Loucy (cell line): ENCODE measurements around the gene ACTR1A.

Experiments used
- H2AFZ ChIP-seq: fragments of 200-600 bp; sonication (generic); 2 replicates; pipeline ENCODE4 v1.6.0; 2016; ENCODE audit warnings: antibody characterized with exemption, mild to moderate bottlenecking, low read length, moderate library complexity
- H3F3A ChIP-seq: fragments of 200-600 bp; 2 replicates; pipeline ENCODE4 v1.6.0; 2016; ENCODE audit warnings: antibody characterized with exemption, low read depth, mild to moderate bottlenecking
- H3K27me3 ChIP-seq: fragments of 200-600 bp; sonication (generic); 2 replicates; pipeline ENCODE4 v1.6.1; 2014; ENCODE audit warnings: low read length, mild to moderate bottlenecking; ENCODE audit not compliant: insufficient read depth, poor library complexity, severe bottlenecking
- H3K36me3 ChIP-seq: fragments of 200-600 bp; sonication (generic); 2 replicates; pipeline ENCODE4 v1.6.1; 2016; ENCODE audit warnings: low read length; ENCODE audit not compliant: insufficient read depth
- H3K4me1 ChIP-seq: fragments of 200-600 bp; sonication (generic); 2 replicates; pipeline ENCODE4 v1.5.1; 2014; ENCODE audit warnings: low read length, mild to moderate bottlenecking; ENCODE audit not compliant: insufficient read depth, poor library complexity, severe bottlenecking
- H3K4me2 ChIP-seq: fragments of 200-600 bp; sonication (generic); 2 replicates; pipeline ENCODE4 v1.6.0; 2014; ENCODE audit warnings: antibody characterized with exemption, low read length, low read depth, mild to moderate bottlenecking; ENCODE audit not compliant: poor library complexity, severe bottlenecking
- H3K4me3 ChIP-seq: fragments of 200-600 bp; sonication (generic); 2 replicates; pipeline ENCODE4 v1.5.1; 2014; ENCODE audit warnings: low read length, mild to moderate bottlenecking, mixed read lengths; ENCODE audit not compliant: poor library complexity, severe bottlenecking
- H3K79me2 ChIP-seq: fragments of 200-600 bp; sonication (generic); 2 replicates; pipeline ENCODE4 v1.6.1; 2014; ENCODE audit warnings: low read length; ENCODE audit not compliant: insufficient read depth
- H3K9ac ChIP-seq: fragments of 200-600 bp; sonication (generic); 2 replicates; pipeline ENCODE4 v1.6.0; 2014; ENCODE audit warnings: mild to moderate bottlenecking, low read depth, low read length, moderate library complexity; ENCODE audit not compliant: poor library complexity, severe bottlenecking
- H3K9me2 ChIP-seq: fragments of 200-600 bp; sonication (generic); replicated peaks from 2 replicates; pipeline ENCODE4 v1.6.1; 2016; ENCODE audit warnings: low read depth, low read length, mixed read lengths
- H3K9me3 ChIP-seq: fragments of 200-600 bp; sonication (generic); 2 replicates; pipeline ENCODE4 v1.6.1; 2014; ENCODE audit warnings: mild to moderate bottlenecking, antibody characterized with exemption, low read length, low read depth; ENCODE audit not compliant: insufficient read depth
- H4K20me1 ChIP-seq: fragments of 200-600 bp; sonication (generic); 2 replicates; pipeline ENCODE4 v1.6.0; 2014; ENCODE audit warnings: antibody characterized with exemption, low read length, mild to moderate bottlenecking; ENCODE audit not compliant: insufficient read depth, poor library complexity, severe bottlenecking
- EZH2phosphoT487 ChIP-seq: fragments of 200-600 bp; IDR thresholded peaks from 2 replicates; pipeline ENCODE4 v1.6.1; 2018; ENCODE audit warnings: antibody characterized with exemption, mild to moderate bottlenecking, moderate library complexity, borderline replicate concordance
- TF ChIP-seq, protein P1 (sequence below): fragments of 200-600 bp; sonication (generic); conservative IDR thresholded peaks from 2 replicates; pipeline ENCODE4 v1.5.1; 2014; ENCODE audit warnings: mild to moderate bottlenecking, antibody characterized with exemption, low read length

ACTR1A gene

DNA sequence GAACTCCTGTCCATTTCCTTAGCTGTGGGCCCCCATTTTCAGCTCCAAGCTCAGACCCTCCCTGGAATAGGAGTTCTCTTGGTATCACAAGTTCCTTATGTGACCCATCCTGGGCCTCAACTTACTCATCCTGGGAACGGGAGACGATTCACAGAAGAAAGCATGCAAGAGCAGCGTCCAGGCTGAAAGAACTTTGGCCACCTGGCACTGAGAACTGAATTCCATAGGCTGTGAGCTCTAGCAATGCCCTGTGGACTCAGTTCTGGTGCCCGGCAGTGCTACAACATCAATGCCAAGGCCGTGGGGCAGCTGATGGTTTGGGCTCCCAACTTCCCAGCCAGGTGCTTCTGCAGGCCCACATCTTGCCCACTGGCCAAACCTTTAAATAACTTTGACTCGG lies 66.2 kb downstream of the ACTR1A start:
- H3K4me2 ChIP-seq, result peak overlapping the region; percentile 51
- H4K20me1 ChIP-seq, result no peaks in the 10 kb centered on the region
- no peak overlapping the region for H3K4me3 ChIP-seq
- no peaks in the 10 kb centered on the region for H3F3A ChIP-seq
- no peaks in the 10 kb centered on the region for H3K9me2 ChIP-seq
- H3K36me3 ChIP-seq, result no peaks in the 10 kb centered on the region
- no peak overlapping the region for H3K9ac ChIP-seq
- TF ChIP-seq, protein P1, sequence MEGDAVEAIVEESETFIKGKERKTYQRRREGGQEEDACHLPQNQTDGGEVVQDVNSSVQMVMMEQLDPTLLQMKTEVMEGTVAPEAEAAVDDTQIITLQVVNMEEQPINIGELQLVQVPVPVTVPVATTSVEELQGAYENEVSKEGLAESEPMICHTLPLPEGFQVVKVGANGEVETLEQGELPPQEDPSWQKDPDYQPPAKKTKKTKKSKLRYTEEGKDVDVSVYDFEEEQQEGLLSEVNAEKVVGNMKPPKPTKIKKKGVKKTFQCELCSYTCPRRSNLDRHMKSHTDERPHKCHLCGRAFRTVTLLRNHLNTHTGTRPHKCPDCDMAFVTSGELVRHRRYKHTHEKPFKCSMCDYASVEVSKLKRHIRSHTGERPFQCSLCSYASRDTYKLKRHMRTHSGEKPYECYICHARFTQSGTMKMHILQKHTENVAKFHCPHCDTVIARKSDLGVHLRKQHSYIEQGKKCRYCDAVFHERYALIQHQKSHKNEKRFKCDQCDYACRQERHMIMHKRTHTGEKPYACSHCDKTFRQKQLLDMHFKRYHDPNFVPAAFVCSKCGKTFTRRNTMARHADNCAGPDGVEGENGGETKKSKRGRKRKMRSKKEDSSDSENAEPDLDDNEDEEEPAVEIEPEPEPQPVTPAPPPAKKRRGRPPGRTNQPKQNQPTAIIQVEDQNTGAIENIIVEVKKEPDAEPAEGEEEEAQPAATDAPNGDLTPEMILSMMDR, result no peak
- TF ChIP-seq EZH2phosphoT487, result no peak
- H3K79me2 ChIP-seq, result peaks cover 10% of the 10 kb centered on the region
- H3K27me3 ChIP-seq, result no peaks in the 10 kb centered on the region
- H3K4me1 ChIP-seq, result peaks cover 4% of the 10 kb centered on the region
- H3K9me3 ChIP-seq, result no peaks in the 10 kb centered on the region
- H2AFZ ChIP-seq, result no peak overlapping the region

DNA sequence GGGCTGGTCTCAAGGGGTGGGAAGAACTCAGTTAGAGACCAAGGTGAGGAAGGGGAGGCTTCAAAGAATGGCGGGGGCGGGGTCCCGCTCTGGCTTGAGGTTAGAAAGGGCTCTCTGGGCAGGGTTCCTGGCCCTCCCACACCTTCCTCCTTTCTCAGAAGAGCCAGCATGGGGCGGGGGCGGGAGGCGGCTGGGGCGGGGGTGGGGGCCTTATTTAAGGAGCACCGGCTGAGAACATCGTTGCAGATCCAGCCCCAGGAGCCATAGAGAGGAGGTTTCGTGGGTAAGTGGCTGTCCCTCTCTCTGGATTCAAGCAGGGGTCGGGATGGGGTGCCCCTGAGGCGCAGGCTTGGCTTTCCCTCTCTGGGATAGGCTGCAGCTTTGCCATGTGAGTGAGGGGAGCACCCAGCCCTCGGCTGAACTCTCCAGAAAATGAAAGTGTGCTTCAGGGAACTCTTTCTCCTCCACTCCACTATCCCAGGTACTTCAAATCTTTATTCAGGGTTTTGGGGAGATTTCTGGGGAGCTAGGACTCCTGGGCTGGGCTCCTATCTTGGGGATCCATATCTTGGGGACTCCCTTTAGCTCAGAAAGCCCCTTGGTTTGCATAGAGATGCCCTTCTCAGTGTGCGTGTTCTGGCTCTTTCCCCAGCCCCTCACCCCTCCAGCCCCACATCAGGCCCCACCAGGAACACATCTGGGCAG lies 66.8 kb downstream of the ACTR1A start:
- Histone ChIP-seq H4K20me1 (no peaks in the 10 kb centered on the region), H3K9me2 (no peaks in the 10 kb centered on the region), H3K79me2 (peaks cover 14% of the 10 kb centered on the region), H3K27me3 (no peaks in the 10 kb centered on the region), H3K4me1 (peaks cover 6% of the 10 kb centered on the region), H3K9me3 (no peaks in the 10 kb centered on the region), H3K36me3 (no peaks in the 10 kb centered on the region), H3K4me2 (peak overlapping the region; percentile 51), H3K4me3 (peak overlapping the region; percentile 7), H3K9ac (no peak overlapping the region), H3F3A (no peaks in the 10 kb centered on the region), H2AFZ (0 out of 2 replicates have a peak overlapping the region, but pooled peaks have one; percentile 46)
- TF ChIP-seq, protein P1, result no peak
- no peak for TF ChIP-seq EZH2phosphoT487

DNA sequence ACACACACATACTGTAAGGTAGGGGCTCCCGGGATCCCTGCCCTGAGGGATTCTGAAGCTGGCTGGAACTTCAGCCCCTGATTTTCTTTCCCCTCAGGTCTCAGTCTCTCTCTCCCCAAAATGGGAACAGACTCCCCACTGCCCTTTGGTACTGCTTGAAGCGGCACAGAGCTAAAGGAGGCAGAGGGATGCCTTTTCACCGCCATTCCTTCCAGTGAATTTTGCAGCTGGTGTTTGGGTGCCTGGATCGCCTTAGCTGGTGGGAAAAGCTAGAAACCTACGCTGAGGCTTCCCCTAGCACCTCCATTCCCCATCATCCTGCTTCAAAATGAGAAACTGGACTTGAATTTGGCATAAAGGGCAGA lies 67.4 kb downstream of the ACTR1A start:
- 0 out of 2 replicates have a peak overlapping the region, but pooled peaks have one; percentile 46 for H2AFZ ChIP-seq
- H3K36me3 ChIP-seq, result no peaks in the 10 kb centered on the region
- peaks cover 18% of the 10 kb centered on the region for H3K79me2 ChIP-seq
- no peak for TF ChIP-seq EZH2phosphoT487
- TF ChIP-seq, protein P1, result no peak
- no peak overlapping the region for H3K4me2 ChIP-seq
- no peaks in the 10 kb centered on the region for H3K9me2 ChIP-seq
- no peaks in the 10 kb centered on the region for H3K27me3 ChIP-seq
- H3K9ac ChIP-seq, result no peak overlapping the region
- peaks cover 6% of the 10 kb centered on the region for H3K4me1 ChIP-seq
- no peaks in the 10 kb centered on the region for H3F3A ChIP-seq
- no peak overlapping the region for H3K4me3 ChIP-seq
- no peaks in the 10 kb centered on the region for H3K9me3 ChIP-seq
- no peaks in the 10 kb centered on the region for H4K20me1 ChIP-seq
